Stimulated activated CD4-positive, alpha-beta T cell treated with anti-CD3 and anti-CD28 coated beads, Interleukin-1b, Interleukin-23, amount 100 ng/mL, for 24 hours (primary cell): Measurements from ENCODE around the gene TUBGCP3.

ENCODE experiments used
- DNase-seq, 4 experiments: peaks; one replicate each; pipeline ENCODE4 v3.0.0-alpha.2; 2020; ENCODE audit warnings: low read depth in 4 of 4, low spot score in 1 of 4

The TUBGCP3 gene

DNA sequence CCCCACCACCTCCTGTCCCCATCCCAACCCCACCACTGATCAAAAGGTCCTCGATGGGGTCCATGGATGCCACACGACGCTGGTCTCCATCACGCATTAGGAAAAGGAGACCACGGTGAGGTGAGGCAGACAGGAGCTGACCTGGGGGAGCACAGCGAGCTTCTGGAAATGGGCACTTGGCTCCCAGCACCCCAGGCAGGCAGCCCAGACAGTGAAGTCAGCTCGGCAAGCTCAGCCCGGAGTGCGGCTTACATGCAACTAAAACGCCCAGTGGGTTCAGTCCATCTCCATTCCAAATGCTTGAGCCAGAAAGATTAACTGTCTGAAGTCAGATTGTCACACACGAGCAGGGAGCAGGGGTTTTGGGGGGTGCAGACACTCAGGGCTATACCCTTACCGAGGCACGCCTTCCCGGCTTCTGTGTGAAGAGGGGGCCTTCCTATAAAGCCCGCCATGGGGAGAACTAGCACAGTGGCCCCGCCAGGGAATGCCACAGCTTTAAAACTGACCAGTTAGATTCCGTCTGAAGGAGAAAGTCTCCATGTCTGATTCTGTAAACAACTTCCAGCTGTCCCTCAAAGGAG is 132.4 kb downstream of the TUBGCP3 start:
- DNase-seq: no peak

DNA sequence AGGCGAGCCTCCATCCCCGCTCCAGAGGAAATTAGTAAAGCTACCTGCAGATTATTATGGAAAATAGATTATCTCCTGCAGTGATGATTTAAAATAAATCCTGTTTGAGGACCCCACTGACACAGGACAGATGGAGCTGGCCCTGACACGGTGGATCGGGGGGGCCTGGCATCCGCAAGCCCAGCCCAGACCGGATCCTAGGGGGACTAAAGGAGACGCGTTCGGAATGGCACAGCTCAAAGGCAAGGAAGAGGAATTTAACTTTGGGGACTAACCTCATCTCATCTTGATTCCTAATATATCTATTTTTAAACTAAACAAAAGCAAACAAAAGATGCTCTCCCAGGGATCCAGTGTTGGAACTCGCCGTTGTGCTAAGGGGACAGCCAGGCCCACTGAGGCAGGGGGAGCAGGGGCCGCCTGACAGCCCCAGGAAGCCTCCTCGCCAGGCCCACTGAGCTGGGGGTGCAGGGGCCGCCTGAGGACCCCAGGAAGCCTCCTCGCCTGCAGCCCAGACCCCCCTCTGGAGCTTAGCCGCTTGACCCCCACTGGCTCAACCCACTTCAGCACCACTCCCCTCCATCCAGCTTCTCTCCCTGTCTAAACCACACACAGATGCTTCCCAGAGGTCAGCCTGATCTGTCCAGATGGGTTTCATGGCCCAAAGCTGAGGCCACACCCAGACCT is 133.2 kb downstream of the TUBGCP3 start:
- DNase-seq: no peak

DNA sequence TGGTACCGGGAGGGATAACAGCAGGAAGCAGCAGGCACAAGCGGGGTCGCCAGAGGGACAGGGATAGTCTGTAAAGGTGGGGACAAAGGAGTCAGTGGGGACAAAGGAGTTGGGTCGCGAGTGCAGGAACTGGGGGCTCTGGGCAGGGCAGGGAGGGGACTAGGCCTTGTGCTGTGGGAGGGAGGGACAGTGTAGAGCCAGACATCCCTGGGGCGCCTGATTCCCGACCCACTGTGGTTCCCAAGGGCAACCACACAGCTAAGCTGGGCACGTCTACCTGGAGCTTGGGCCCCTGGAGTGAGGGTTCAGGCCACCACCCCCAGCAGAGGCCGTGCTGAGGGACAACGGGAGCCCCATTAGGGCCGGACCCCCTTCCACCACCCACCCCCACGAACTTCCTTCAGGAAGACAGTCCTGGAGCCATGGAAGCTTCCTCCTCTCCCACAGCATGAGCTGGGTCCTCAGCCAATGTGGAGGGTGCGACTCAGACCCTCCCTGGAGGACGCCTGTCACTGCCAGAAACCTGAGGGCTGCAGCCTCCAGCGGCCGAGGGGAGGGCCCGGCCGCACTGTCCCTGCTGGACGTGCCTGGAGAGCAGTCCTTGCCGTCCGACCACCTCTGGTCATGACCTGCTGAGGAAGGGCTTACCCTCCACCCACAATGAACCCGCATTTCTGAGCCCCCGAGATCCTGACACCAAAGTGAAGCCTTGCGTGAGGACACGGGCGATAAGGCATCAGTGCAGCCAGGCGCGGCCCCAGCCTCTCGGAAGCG is 133.9 kb downstream of the TUBGCP3 start:
- DNase-seq: no peak

DNA sequence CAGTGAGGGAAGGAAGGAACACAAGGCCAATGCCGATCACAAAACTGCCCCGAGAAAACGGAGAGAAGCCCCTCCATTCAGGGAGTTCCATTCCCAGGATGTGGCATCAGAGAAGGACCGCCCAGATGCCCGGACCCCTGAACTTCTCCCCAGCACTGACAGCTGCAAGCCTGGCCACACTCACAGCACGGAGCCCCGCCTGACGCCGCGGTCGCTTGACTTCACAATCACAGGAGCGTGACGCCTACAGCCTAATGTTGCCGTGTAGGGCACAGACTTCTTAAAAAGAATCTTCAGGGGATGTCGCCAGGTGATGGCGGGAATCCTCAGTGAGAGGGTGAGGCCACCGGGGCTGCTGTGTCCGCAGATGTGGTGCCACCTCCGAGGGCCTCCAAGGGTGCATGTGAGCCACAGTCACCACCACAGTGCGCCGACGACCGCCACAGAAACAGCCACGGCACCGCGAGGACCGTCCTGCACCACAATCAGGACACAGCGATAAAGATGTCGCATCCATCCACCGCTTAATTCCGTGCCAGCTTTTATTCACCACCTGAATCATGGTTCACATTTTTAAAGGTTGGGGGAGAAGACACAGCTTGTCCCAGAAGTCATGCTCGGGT is 134.6 kb downstream of the TUBGCP3 start:
- DNase-seq: no peak

DNA sequence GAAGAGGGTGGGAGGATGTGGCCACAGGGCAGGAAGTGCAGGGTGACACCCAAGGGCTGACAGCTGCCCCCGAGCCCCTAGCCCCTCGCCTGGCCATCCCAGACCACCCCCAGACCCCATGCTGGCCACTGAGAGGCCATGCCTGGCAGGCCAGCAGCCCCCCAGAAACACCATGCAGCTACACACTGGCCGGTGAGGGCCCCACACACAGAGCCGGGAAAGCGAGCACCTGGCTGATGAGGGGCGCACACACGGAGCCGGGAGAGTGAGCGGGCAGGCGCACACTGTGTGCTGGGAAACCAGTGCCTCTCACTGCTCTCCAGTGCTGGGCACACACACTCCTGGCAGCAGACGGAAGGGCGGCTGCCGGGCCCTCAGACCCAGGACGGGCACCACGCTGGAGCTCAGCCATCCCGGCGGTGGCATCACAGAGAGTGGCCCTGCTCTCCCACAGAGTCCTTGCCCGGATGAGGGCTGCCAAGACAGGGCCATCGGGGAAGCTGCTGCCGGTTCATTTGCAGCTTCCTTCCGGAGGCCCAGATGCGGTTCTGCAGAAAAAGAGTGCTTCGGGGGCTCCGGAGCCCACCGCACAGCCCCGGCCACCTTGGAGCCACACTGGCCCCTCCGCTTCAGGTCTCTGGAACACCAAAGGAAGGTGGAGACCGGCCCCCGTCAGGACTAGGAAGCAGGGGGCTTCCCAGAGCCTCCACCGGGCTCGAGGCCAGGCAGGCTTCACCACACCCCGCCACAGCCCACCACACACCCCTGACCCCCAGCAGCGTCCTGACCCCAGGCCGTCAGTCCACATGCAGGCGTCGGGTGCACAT is 135.4 kb downstream of the TUBGCP3 start:
- no peak for DNase-seq

DNA sequence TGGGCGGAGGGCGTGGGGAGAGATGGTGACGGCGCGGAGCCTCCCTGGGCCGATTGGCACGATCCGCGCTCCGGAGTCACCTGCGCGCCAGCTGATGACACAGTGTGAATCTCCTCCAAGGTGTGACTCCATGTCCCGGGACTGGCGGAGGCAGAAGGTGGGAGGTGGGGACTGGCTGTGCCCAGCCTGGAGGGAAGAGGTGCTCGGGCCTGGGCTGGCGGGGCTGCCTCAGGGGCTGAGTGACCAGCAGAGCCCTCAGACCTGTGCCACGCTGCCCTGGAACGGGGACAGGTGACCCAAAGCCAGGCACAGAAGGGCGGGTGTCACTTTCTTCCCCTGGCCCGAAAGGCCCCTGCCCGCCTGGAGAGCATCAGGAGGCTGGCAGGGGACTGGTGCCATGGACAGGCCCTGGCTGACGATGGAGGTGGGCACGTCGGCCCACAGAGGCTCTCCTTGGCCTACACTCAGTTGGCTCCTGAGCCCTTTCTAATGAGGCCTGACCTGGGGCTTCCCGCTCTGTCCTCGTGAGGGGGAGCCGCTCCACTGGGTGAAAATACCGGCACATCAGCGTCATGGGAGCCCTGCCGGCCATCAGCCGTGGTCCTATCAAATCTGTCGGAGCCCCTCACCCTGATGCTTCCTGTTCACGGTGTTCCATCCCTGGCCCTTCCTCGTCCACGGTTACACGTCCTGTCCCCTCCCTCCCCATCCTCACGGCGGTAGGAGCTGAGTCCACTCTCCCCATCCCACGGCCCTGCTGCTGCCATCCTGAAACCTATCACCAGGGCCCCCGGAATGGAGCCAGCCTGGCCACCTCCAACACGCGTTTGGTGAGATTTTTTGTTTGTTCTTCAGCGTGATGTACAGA is 136.2 kb downstream of the TUBGCP3 start:
- no peak for DNase-seq

DNA sequence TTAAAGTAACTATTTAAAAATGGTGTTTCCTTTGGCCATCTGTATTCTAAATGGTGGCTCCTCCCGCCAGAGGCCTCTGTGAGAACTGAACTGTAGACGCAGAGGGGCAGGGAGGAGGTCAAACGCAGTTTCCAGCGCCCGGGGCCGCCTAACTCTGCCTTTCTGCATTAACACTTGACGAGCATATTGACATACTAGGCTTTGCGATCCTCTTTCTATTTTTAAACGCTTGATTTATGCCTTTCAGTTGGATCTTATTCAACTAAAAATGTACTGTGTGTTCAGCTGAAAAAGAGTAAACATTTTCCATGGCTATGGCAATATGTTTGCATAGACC is 137.1 kb downstream of the TUBGCP3 start:
- DNase-seq: no peak

DNA sequence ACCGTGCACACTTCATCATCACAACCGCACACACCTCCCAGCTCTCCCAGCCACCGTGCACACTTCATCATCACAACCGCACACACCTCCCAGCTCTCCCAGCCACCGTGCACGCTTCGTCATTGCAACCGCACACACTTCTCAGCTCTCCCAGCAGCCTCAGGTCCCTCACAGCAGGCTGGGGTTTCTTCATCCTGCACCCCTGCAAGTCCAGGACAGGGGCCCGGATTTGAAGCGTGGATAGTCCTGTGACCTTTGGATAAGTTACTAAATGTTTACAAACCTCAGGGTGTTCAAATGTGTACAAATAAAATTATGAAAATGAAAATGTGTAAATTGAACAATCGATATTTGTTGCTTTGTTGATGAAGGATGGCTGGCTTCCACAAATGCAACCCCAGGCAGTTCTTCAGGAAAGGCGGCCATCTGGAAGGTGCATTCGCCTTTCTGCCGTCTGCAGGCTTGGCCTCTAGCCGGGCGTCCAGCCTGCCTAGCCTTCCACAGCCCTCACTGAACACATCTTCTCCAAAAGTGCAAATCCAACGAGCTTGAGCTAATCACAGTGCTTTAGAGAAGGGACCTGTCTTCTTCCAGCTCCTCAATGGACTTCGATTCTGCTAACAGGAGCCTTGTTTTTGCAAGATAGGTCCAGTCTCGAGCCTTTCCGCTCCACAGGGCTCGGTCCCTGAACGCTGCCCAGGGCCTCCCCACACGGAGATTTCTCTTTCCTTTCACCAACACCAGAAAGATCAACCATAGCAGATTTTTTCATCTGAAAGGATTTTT is 137.6 kb downstream of the TUBGCP3 start:
- DNase-seq: no peak

DNA sequence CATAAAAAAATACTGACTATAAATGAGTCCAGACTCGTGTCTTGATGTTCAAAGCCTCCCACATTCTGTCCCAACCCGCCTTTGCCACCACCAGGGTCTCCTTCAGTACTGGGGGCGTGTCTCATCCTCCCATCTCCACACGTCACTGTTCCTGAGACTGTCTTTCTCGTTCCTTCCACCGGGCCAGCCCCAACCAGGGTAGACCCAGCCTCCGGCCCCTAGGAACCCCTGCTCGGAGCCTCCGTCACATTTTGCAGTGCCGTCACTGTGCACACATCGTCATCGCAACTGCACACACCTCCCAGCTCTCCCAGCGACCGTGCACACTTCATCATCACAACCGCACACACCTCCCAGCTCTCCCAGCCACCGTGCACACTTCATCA is 138.4 kb downstream of the TUBGCP3 start:
- DNase-seq: no peak

DNA sequence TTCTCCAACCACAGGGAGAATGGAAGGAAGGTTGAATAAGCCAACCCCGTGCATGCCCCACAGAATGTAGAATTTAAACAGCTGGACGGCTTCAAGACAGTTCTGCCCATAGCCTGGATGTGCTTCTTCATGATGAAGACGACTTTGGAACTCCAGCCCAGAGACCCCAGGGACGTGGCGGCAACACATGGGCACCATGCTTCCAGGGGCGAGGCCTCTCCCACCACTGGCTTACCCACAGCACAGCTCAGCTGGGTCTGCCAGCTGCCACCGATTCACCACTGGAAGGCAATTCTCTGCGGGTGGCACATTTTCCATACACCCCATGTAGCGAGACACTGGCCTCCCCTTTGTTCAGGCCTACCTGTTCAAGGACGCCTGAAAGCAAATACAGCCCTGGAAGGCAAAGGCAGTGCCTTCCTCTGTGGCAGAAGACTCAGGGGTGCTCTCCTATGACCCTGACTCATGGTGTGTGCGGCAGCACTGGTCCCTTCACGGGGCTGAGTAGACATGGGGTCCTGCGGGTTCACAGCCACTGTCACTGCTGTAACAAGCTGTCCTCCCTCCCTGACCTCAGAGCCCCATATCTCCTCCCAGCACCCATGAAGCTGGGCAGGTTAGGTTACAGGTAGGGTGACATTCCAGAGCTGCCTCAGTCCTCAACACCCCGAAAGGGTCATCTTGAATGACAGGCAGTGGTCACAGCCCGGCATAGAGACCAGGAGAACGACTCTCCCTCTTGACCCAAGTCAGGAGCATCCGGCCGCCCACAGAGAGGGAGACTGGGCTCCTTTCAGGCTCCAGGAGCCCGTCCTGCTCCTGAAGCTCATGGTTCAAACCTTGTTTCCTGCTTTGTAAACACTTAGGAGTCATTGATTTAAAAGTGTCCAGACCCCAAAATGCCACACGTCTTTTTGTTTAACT is 139.1 kb downstream of the TUBGCP3 start:
- no peak for DNase-seq

DNA sequence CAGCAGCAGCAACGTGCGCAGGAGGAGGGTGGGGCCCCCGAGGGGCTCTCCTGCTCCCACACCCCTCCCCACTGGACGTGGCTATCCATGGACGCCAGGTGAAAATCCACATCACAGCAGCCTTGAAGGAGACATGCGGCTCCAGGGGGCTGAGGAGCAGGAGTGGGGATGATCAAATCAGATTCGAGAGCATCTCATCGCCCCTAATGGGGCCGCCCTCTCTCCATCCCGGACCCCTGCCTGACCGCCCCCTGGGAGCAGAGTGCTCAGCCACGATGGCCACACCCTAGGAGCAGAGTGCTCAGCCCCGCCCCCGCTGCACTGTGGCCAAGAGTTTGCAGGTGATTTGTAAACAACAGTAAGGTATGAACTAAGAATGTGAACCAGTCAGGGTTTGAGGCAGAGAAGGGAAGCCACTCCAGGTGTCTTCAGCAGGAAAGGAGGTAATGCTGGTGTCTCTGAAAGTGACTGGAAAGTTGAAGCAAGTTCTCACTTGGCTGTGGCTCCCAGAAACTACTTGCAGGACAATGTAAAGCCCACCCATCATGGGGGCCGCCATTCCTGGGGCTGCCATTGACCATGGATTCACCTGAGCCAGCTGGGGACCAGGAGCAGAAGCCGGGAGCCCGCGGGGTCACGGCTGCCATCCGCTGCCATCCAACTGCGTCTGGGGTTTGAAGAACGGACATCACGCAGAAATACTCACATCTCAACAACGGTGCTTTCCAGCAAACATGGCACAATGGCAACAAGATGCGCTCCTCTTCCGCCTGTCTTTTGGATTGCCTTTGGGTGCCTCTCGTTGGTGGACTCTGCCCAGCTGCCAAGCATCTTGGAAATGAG is 140.0 kb downstream of the TUBGCP3 start:
- no peak for DNase-seq

DNA sequence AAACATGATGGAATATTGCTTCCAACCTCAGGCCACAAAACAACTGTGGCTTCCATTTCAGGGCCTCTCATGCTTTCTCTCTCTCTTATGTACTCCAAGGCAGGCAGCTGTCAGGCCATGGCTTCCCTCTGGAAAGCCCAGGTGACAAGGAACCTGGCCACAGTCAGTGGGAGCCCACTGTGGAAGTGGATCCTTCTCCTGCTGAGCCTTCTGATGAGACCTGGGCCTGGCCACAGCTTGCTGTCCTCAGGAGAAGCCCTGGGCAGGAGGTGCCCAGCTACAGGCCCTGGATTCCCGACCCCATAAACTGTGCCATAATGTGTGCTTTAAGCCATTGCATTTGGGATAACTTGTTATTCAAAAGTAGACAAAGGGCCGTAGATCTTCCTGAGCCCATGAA is 140.6 kb downstream of the TUBGCP3 start:
- no peak for DNase-seq

DNA sequence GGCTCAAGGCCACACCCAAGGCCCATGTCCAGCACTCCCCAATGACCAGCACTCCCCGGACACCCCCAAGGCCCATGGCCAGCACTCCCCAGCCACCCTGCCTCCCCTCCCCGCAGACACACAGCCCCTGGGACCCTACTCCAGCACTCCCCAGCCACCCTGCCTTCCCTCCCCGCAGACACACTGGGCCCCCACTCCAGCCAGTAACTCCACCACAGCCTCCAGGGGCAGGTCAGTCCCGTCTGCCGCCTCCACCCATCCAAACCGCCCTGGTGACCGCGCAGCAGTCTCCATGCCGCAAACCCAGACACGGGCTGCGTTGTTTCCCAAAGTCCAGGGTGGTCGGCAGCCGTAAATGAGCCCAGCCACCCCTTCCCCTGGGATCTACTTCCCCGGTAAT is 141.1 kb downstream of the TUBGCP3 start:
- DNase-seq: no peak

DNA sequence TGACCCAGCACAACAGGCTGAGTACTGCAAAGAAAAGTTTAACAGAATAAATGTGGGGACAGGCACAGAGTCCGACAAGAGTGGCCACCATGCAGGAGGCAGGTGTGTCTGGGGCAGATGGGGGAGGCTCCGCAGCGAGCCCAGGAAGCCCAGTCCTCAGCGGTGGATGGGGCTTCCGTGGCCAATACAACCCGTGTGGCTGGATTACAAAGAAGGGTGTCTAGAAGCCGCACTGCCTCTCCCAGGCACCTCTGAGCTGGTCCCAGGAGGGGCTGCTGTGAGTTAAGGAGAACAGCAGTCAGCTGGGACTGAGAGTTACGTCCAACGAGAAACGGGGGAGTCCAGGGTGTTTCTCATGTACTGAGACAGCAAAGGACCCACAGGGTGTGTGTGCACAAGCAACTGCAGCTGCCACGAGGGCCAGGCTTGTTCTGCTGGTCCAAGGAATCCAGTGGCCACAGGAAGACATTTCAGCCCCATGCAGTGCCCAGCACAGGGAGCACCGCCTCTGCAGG is 141.5 kb downstream of the TUBGCP3 start:
- DNase-seq: no peak

DNA sequence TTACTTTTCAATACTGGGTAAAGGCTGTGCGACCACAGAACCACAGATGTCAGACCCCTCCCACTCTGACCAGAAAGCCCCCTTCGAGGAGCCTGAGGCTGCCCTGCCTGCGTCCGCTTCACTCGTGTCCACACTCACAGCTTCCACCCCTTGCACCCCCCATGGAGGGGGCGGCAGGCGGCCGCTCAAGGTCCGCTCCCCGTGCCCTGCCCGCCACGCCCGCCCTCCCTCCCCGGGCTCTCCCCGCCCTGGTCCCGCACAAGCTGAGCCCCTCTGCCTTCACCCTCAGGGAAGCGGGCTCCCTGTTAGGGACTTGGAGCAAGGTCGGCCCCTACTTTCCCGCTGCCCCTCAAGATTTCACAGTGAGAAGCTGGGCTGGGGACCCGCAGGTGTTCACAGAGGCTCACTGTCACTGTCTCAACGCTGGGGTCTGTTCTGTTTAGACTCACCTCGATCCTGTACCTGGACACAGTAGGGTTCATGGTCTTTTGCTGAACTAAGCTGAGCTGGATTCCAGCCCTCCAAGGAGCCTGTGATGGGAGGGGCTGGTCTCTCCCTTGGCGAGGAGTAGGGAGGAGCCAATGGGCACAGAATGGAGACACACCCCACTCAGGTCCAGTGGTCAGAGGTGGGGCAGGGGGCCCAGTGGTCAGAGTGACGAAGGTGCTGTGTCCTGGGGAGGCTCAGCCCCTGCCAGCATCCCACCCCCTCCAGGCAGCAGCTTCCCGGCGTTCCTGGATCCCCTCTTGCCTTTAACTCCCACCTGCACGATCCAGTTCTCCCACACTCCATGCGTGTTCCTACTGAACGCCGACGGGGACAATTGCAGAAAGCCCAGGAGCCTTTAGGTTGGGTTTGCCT is 142.3 kb downstream of the TUBGCP3 start:
- no peak for DNase-seq
